ENCODE measurements around the gene FOXI2. TPM values are rescaled to one million over a fixed set of nuclear protein-coding genes. Genes with fewer than 3 reads are reported as not detected.

FOXI2 gene
- polyA plus RNA-seq, 4 donors = 0.19 TPM; not detected in 3

DNA sequence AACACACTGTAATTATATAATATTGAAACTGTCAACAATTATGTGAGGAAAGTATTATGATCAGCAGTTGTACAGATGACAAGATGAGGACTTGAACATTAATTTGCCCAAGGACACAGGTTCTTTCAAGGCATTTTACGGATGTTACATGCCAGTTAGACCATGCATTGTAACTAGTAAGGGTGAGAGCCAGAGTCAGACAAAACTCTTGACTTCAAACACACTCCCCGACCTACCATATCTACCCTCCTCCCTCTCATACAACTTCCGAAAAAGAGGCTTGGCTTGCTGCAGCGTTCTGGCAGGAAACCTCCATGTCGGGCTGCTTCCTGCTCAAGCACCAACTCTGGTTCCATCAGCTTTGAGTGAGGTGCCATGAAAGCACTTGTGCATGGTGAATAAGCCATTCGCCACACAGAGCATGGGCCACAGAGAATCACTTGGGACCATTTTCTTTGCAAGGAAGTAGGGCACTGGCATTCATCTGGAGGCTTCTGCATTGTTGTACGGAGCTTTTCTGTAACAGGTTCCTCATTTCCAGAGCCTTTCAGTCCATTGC is 53.2 kb downstream of the FOXI2 start:
- Histone ChIP-seq H3K9me3 (ENCODE audit: control insufficient read depth in 2 of 2, insufficient read depth in 1 of 2, low read depth in 1 of 2, low read length in 1 of 2) (no peaks in the 10 kb centered on the region), H3K27ac (ENCODE audit: low read depth in 1 of 3, low read length in 2 of 3) (no peak overlapping the region), H3K36me3 (ENCODE audit: control insufficient read depth in 3 of 3, insufficient read depth in 2 of 3, low read depth in 1 of 3, low read length in 3 of 3) (no peaks in the 10 kb centered on the region), H3K4me3 (ENCODE audit: low read depth in 1 of 3, low read length in 3 of 3) (no peak overlapping the region), H3K4me1 (ENCODE audit: control insufficient read depth in 3 of 3, insufficient read depth in 2 of 3, low read depth in 1 of 3, low read length in 2 of 3) (no peaks in the 10 kb centered on the region), H3K27me3 (ENCODE audit: control insufficient read depth in 3 of 3, insufficient read depth in 3 of 3, low read length in 3 of 3) (peaks cover 0 to 6% (median 5%) of the 10 kb centered on the region in 3 donors)
- DNase-seq = no peak
- 41 to 62% (median 52%) methylated on average over 7 of the region's 7 CpGs for WGBS, 3 donors
- FAIRE-seq = no peak

Other genes starting within 250 kb of the FOXI2 start
- not detected for gene NPS, start 187.9 kb upstream of the FOXI2 start, polyA plus RNA-seq
- gene CLRN3, start 155.8 kb downstream of the FOXI2 start, polyA plus RNA-seq = 100 to 1,000 TPM in 2 of 4 donors, 10 to 100 TPM in 2; 72.0 to 150 (median 93.4) TPM
- 10 to 100 TPM in 1 of 4 donors, 1 to 10 TPM in 3; 2.7 to 21.0 (median 6.2) TPM for gene PTPRE, start 169.9 kb downstream of the FOXI2 start, polyA plus RNA-seq

All from small intestine (tissue), 7 donors.